Measurements from ENCODE around the gene ARID1B.

- TF ChIP-seq CTCF (IDR thresholded peaks at IDR 0.05 in 2 of 3, conservative IDR thresholded peaks at IDR 0.05 in 1 of 3; ENCODE audit: borderline replicate concordance in 1 of 3, insufficient read depth in 1 of 3, low read depth in 2 of 3, low read length in 2 of 3): no peak
- no peak for TF ChIP-seq SIN3A (IDR thresholded peaks at IDR 0.05; ENCODE audit: low read depth)
- TF ChIP-seq POLR2A (IDR thresholded peaks at IDR 0.05; ENCODE audit: borderline replicate concordance, extremely low read depth, insufficient read depth, insufficient read length): no peak
- no peak for TF ChIP-seq REST (IDR thresholded peaks at IDR 0.05; ENCODE audit: low read depth)
- no peak for TF ChIP-seq EZH2phosphoT487 (IDR thresholded peaks at IDR 0.05; ENCODE audit: borderline replicate concordance)
- TF ChIP-seq YY1 (IDR thresholded peaks at IDR 0.05; ENCODE audit: extremely low read depth, insufficient replicate concordance, low read depth, low read length): no peak
Measured at GRCh38 chr6:156978948-156979347, 201.8 kb downstream of the ARID1B start.
